Activated CD4-positive, alpha-beta T cell treated with anti-CD3 and anti-CD28 coated beads, Interleukin-2, amount 50 U/mL, for 24 hours (primary cell): ENCODE data around the gene SEMA4D.
"Not testable (repeated sequence)": the region's sequence is repeated elsewhere in the genome, so short reads cannot be mapped to it uniquely, and the experiment has no call there.

ENCODE experiments used
- DNase-seq, 2 donors: peaks; one replicate each; pipeline ENCODE4 v3.0.0-alpha.2; 2020; ENCODE audit warnings: low read depth in 1 of 2, low spot score in 1 of 2

The SEMA4D gene

DNA sequence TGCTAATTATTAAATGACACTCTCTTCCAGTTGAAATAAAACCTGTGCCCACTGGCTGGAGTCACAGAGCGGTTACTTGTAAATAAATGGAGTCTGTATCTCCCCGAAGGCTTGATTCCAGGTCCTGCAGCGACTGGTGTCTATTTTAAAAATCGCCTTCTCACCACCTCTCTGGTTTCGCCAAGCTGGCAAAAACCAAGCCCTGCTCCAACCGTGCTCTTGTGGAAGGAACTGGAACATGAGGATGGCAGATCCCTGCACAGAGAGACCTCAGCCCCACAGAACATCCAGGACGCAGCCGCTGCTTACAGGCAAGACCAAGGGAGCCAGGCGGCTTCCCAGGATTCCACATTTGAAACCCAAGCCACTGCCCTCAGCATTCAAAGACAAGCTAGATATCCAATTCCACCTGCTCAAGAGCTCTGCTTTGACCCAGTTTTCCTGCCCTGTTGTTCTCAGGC, 15.0 kb downstream of the SEMA4D start:
- DNase-seq = no peak

GRCh38 chr9:89482056-89482851, 15.7 kb downstream of the SEMA4D start:
- no peak for DNase-seq

DNA sequence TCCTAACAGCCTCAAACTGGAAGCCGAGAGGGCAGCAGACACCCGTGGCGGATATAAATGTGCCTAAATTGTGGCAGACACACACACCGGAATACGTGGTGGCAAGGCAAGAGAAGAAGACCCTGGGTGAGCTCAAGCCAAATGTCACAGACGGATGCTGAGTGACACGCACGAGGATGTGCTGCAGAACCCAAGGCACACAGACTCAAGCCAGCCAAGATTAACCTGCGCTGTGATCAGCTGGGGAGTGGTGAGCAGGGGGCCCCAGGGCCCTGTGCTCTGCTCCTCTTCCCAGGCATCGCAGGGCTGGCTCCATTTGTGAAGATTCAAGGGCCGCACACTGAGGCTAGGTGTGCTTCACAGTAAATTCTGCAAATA, 16.4 kb downstream of the SEMA4D start:
- DNase-seq = no peak

DNA sequence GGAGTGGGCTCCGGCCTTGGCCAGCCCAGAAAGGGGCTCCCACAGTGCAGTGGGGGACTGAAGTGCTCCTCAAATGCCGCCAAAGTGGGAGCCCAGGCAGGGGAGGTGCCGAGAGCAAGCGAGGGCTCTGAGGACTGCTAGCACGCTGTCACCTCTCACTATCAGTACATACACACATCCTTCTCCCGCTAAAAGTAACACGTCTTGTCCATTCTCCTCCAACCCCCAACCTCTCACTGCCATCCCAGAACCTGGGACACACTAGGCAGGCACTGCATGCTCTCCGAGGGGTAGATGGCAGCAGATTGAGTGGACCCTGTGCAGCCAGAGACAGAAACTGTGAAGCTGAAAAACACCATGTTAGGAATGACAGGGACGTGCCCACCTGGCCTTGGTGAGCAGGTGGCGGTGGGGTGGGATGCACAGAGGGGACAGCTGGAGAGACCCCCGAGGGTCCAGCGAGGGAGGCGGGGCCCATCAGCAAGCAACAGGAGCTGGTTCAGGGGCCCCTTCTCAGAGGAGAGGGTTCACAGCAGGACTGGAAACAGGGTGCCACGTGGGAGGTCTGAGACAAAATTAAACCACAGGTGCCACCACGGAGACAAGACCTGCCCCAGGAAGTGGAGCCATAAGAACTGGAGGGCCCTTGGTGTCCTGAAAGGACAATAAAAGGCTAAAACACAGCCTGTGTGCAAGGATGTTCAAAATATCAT, 16.9 kb downstream of the SEMA4D start:
- DNase-seq = no peak

GRCh38 chr9:89480372-89480771, 17.5 kb downstream of the SEMA4D start:
- not testable (repeated sequence) for DNase-seq

GRCh38 chr9:89479669-89480011, 18.3 kb downstream of the SEMA4D start:
- DNase-seq = not testable (repeated sequence)

DNA sequence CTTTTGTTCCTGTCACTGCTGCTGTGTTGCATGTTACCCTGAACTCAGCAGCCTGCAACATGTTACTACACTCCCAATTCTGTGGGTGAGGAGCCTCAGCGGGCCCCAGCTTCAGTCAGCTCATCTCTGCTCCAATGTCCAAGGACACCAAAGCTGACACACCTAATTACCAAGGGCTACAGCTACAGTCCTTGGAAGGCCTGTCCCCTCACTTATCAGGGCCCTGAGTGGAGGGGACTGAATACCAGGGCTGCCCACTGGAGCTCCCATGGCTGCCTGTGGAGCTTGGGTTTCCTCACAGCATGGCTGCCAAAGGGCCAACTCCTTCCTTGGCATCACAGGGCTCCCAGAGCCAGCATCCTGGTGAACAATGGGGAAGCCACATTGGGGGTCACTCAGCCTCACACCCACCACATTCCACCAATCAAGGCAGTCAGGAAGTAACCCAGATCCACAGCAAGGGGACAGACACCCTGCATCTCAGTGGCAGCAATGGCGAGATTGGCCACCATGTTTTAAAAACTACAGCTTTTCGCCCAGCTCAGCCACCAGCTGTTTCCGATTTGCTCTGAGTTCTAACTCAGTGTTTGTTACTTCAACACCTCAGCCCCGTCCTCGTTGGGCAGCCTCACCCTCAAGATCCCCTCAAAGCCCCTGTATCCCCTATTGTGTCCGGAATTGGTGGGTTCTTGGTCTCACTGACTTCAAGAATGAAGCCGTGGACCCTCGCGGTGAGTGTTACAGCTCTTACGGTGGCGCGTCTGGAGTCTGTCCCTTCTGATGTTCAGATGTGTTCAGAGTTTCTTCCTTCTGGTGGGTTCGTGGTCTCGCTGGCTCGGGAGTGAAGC, 18.9 kb downstream of the SEMA4D start:
- no peak for DNase-seq

GRCh38 chr9:89477811-89478630, 19.9 kb downstream of the SEMA4D start:
- DNase-seq = peak in 1 of 2 donors; percentile 64

GRCh38 chr9:89477384-89477783, 20.5 kb downstream of the SEMA4D start:
- peak in 1 of 2 donors; percentile 64 for DNase-seq

DNA sequence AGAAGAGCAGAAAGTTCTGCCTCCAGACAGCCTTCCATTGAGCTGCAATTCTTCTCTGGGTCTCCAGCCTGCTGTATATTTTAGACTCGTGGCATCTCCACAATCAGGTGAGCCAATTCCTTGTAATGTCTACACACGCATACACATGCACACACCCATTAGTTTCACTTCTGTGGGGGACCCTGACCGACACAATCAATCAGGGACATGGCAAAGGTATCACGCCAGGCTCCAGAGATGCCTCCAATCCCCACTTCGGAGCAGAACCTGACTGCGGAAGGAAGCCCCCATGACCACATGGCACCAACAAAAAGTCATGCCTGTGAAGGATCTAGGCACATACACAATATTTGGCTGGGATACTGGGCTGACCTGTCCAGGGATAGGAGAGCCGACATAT, 21.4 kb downstream of the SEMA4D start:
- DNase-seq = no peak

GRCh38 chr9:89475891-89476440, 21.9 kb downstream of the SEMA4D start:
- no peak for DNase-seq

- no peak for DNase-seq
These were observed 23.0 kb downstream of the SEMA4D start for GRCh38 chr9:89474939-89475338.

DNA sequence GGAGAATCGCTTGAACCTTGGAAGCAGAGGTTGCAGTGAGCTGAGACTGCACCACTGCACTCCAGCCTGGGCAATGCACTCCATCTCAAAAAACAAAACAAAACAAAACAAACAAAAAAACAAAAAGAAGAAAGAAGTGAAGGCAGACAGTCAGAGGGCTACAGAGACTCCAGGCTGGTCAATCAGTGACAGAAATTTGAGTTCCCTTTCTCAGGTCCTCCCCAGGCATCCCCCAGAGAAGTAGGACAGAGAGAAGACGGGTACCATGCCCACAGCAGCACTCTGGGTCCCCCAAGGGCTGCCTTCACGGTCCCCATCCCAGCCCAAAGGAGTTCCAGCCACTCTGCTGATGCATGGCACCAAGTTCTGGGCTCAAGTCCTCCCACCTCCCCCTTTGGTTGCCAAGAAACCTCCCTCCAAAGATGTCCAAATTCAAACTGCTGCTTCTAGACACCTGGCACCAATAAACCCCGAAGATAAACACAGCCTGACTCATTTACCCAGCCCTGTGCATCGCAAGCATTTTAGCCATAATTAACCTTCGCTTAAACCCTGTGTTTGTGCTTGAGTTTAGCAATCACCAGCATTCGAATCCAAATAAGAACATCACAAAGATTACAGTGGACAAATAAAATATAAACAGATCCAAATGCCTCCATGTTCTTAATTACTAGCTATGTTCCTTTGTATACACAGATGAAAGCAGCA, 24.0 kb downstream of the SEMA4D start:
- no peak for DNase-seq

DNA sequence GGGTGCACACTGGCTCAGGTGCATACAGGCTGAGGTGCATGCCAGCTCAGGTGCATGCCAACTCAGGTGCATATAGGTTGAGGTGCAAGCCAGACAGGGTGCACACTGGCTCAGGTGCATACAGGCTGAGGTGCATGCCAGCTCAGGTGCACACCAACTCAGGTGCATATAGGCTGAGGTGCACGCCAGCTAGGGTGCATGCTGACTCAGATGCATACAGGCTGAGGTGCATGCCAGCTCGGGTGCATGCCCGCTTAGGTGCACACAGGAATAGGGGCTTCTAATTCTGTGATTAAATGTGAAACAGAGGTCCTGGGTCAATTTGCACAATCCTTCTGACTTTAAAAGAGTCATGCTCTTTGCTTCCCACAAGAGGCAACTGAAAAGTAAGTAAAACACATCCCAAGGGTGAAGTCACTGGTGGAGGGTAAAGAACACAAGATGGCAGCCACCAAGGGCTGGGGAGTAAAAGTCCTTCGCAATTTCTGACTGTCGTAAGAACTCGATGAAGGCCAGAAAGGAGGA, 26.1 kb downstream of the SEMA4D start:
- not testable (repeated sequence) for DNase-seq

- no peak for DNase-seq
These were observed 26.5 kb downstream of the SEMA4D start for GRCh38 chr9:89471390-89471789.

- DNase-seq = no peak
These were observed 27.6 kb downstream of the SEMA4D start for GRCh38 chr9:89470224-89470839.

GRCh38 chr9:89469003-89469402, 28.9 kb downstream of the SEMA4D start:
- DNase-seq = no peak

GRCh38 chr9:89468281-89468960, 29.5 kb downstream of the SEMA4D start:
- DNase-seq = no peak

GRCh38 chr9:89467278-89467625, 30.7 kb downstream of the SEMA4D start:
- no peak for DNase-seq
